Calu3 (cell line): ENCODE results near the gene TNPO1. TPM values are rescaled to one million over a fixed set of nuclear protein-coding genes. Genes with fewer than 3 reads are reported as not detected.

Source experiments
- BruUV-seq: library from RNA; stranded (reverse); fragments of 400-500 nt; replicated peaks from 2 replicates; lab custom pipeline; 2021; lab: Mats Ljungman, UMichigan
- CTCF ChIA-PET: fragments of 300-600 bp; sonication (Branson Sonifier 250); formaldehyde crosslinking; loops from one replicate; lab custom pipeline; 2022; ENCODE audit warnings: antibody characterized with exemption; lab: Charles Lee
- DNase-seq: peaks from one replicate; pipeline ENCODE4 v3.0.0; 2022
- H3K27ac Mint-ChIP-seq: one replicate; pipeline ENCODE4 v1.8.0; 2022; ENCODE audit warnings: mixed read lengths; ENCODE audit not compliant: unreplicated experiment
- H3K27me3 Mint-ChIP-seq: one replicate; pipeline ENCODE4 v1.8.0; 2022; ENCODE audit warnings: mixed read lengths; ENCODE audit not compliant: unreplicated experiment
- H3K36me3 Mint-ChIP-seq: one replicate; pipeline ENCODE4 v1.8.0; 2022; ENCODE audit warnings: mild to moderate bottlenecking, moderate library complexity, mixed read lengths; ENCODE audit not compliant: insufficient read depth, unreplicated experiment
- H3K4me1 Mint-ChIP-seq: one replicate; pipeline ENCODE4 v1.8.0; 2022; ENCODE audit warnings: mild to moderate bottlenecking, low read depth, mixed read lengths; ENCODE audit not compliant: unreplicated experiment
- H3K4me3 Mint-ChIP-seq: one replicate; pipeline ENCODE4 v1.8.0; 2022; ENCODE audit warnings: mild to moderate bottlenecking, low read depth, moderate library complexity, mixed read lengths; ENCODE audit not compliant: unreplicated experiment
- H3K9me3 Mint-ChIP-seq: one replicate; pipeline ENCODE4 v1.8.0; 2022; ENCODE audit warnings: low read depth, mixed read lengths; ENCODE audit not compliant: unreplicated experiment
- CTCF ChIP-seq: fragments of 200-600 bp; IDR thresholded peaks from one replicate; pipeline ENCODE4 v1.8.0; 2022; ENCODE audit warnings: antibody characterized with exemption; ENCODE audit not compliant: unreplicated experiment
- intact Hi-C: fragments of 100-400 bp; cut with micrococcal nuclease; formaldehyde crosslinking; loops from one replicate; pipeline ENCODE4 v1.10.0; 2022; ENCODE audit not compliant: unreplicated experiment
- total RNA-seq: library from RNA; stranded (reverse); gene quantifications from 2 replicates; pipeline ENCODE4 v1.2.3, GENCODE V29; 2022

The TNPO1 gene
- total RNA-seq, 1 experiment from 2014 or later = 138 TPM

DNA sequence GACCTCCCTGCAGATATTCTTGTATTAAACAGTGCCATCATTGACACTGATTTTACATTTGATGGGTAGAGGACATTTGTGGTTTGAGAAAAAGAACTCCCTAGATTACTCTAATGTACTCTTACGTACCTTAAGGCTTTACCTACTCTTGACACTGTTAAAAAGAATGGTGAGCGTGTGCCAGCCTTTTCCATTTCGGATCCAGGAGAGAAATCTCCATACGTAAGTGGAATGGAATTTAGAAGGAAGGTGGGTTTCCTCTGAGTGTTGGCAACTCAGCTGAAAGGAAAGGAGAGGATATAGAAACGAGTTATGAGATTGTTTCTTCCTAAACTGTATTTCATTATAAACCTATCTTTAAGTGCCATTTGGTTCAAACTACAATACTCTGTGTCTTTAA, 40.9 kb downstream of the TNPO1 start:
- CTCF ChIA-PET = no interaction called here
- H3K4me3 Mint-ChIP-seq = no peak overlapping the region
- H3K9me3 Mint-ChIP-seq = no peaks in the 10 kb centered on the region
- H3K27me3 Mint-ChIP-seq = no peaks in the 10 kb centered on the region
- intact Hi-C loops = no loop called here
- no peak overlapping the region for H3K27ac Mint-ChIP-seq
- no peak for DNase-seq
- BruUV-seq = no TSS peak
- no peak for TF ChIP-seq CTCF
- H3K36me3 Mint-ChIP-seq = peaks cover 71% of the 10 kb centered on the region
- H3K4me1 Mint-ChIP-seq = peaks cover 25% of the 10 kb centered on the region

GRCh38 chr5:72859127-72859526, 42.7 kb downstream of the TNPO1 start:
- intact Hi-C loops = no loop called here
- peaks cover 68% of the 10 kb centered on the region for H3K36me3 Mint-ChIP-seq
- no TSS peak for BruUV-seq
- H3K9me3 Mint-ChIP-seq = no peaks in the 10 kb centered on the region
- no peak overlapping the region for H3K27ac Mint-ChIP-seq
- no peaks in the 10 kb centered on the region for H3K27me3 Mint-ChIP-seq
- TF ChIP-seq CTCF = no peak
- no peak overlapping the region for H3K4me3 Mint-ChIP-seq
- no peak for DNase-seq
- H3K4me1 Mint-ChIP-seq = peaks cover 11% of the 10 kb centered on the region
- CTCF ChIA-PET = no interaction called here

DNA sequence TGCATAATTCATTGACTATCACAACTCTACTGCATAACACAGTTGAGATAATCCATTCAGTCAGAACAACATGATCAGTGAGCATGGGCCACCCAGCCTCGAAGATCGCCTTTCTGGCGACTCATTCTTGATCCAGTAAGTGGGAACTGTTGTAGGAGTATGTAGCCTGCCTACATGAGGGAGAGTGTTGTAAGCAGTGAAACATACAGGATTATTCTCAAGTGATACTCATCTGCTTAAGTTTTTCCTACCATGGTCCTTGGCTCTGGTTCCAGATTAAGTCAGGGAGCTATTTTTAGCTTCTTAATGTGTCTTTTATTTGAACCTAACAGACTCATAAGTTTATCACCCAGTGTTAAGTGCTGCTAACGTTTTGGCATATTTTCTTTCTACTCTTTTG, 44.0 kb downstream of the TNPO1 start:
- peaks cover 70% of the 10 kb centered on the region for H3K36me3 Mint-ChIP-seq
- no peaks in the 10 kb centered on the region for H3K9me3 Mint-ChIP-seq
- no peak overlapping the region for H3K27ac Mint-ChIP-seq
- CTCF ChIA-PET = interaction anchor here (0.7 kb wide), 2 partner anchors 792 to 826 kb away, joined by 3 to 4 read pairs; no protein-coding TSS in a partner anchor
- TF ChIP-seq CTCF = no peak
- no peak overlapping the region for H3K4me3 Mint-ChIP-seq
- intact Hi-C loops = no loop called here
- no peaks in the 10 kb centered on the region for H3K27me3 Mint-ChIP-seq
- H3K4me1 Mint-ChIP-seq = peaks cover 10% of the 10 kb centered on the region
- no TSS peak for BruUV-seq
- no peak for DNase-seq

DNA sequence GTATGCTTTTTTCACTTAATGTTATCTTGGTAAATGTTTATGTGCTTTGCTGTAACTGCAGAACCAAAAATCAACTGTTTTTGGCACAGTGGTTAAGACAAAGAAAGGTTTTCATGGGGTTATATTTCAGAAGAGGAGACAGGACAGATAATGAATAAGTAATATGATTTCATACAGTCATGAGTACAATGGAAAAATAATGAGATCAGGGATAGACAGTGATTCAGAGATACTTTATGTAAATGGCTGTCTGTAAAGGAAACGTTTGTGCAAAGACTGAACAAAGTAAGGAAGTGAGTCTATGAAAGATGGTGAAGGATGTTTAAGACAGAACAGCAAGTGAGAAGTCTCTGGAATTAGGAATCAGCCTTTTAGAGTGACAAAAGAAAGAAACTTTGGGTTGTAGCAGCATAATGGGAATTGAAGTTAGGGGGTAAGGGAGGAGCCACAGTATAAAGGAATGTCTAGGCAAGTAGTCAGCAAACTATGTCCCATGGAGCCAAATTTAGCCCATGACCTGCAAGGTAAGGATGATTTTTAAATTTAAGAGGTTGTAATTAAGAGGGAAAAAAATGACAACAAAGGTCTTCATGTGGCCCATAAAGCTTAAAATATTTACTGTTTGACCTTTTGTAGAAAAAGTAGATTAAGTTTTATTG, 55.0 kb downstream of the TNPO1 start:
- Mint-ChIP-seq H3K27me3 (no peaks in the 10 kb centered on the region), H3K4me3 (no peak overlapping the region), H3K9me3 (no peaks in the 10 kb centered on the region), H3K27ac (peak overlapping the region; percentile 27), H3K36me3 (peaks cover 65% of the 10 kb centered on the region), H3K4me1 (peaks cover 13% of the 10 kb centered on the region)
- no TSS peak for BruUV-seq
- intact Hi-C loops = no loop called here
- DNase-seq = no peak
- no peak for TF ChIP-seq CTCF
- CTCF ChIA-PET = no interaction called here
